Activated CD4-positive, alpha-beta memory T cell treated with anti-CD3 and anti-CD28 coated beads for 36 hours (primary cell): ENCODE results near the gene NSUN5. TPM values are rescaled to one million over a fixed set of nuclear protein-coding genes. Genes with fewer than 3 reads are reported as not detected.

ENCODE experiments used
- CTCF ChIA-PET: fragments of 350-600 bp; sonication (Branson Sonifier 250); formaldehyde crosslinking; loops from one replicate; lab custom pipeline; 2021; ENCODE audit warnings: antibody characterized with exemption, inconsistent platforms; lab: Charles Lee
- POLR2A ChIA-PET: fragments of 350-600 bp; sonication (Branson Sonifier 250); formaldehyde crosslinking; loops from one replicate; lab custom pipeline; 2021; ENCODE audit warnings: antibody characterized with exemption; lab: Charles Lee
- DNase-seq: peaks from one replicate; pipeline ENCODE4 v3.0.0-alpha.2; 2020
- H3K27ac Mint-ChIP-seq: one replicate; pipeline ENCODE4 v1.8.0; 2021; ENCODE audit warnings: mixed read lengths
- H3K27me3 Mint-ChIP-seq: one replicate; pipeline ENCODE4 v1.8.0; 2021; ENCODE audit warnings: mixed read lengths
- H3K36me3 Mint-ChIP-seq: one replicate; pipeline ENCODE4 v1.8.0; 2021; ENCODE audit warnings: mixed read lengths
- H3K4me1 Mint-ChIP-seq: one replicate; pipeline ENCODE4 v1.8.0; 2021; ENCODE audit warnings: low read depth, mixed read lengths
- H3K4me3 Mint-ChIP-seq: one replicate; pipeline ENCODE4 v1.8.0; 2021; ENCODE audit warnings: mild to moderate bottlenecking, mixed read lengths
- H3K9me3 Mint-ChIP-seq: one replicate; pipeline ENCODE4 v1.8.0; 2021; ENCODE audit warnings: mixed read lengths
- intact Hi-C: fragments of 100-400 bp; cut with micrococcal nuclease; formaldehyde crosslinking; loops from one replicate; pipeline ENCODE4 v1.15.1; 2023
- total RNA-seq, 2 experiments: library from RNA; stranded (reverse); gene quantifications; one replicate each; pipeline ENCODE4 v1.2.3, GENCODE V29; 2021

Gene NSUN5
- total RNA-seq = 10 to 100 TPM; 51.2 to 55.5 TPM

- H3K36me3 Mint-ChIP-seq = peaks cover 27% of the 10 kb centered on the region
- no peaks in the 10 kb centered on the region for H3K9me3 Mint-ChIP-seq
- H3K4me1 Mint-ChIP-seq = peaks cover 26% of the 10 kb centered on the region
- CTCF ChIA-PET = interaction anchor here (2.2 kb wide), 1 partner anchor 15 kb away, joined by 6 read pairs; no protein-coding TSS in a partner anchor
- intact Hi-C loops = no loop called here
- DNase-seq = peak; percentile 96
- POLR2A ChIA-PET = no interaction called here
- peak within 1 kb of the TSS; percentile 98 for H3K4me3 Mint-ChIP-seq
- no peaks in the 10 kb centered on the region for H3K27me3 Mint-ChIP-seq
- H3K27ac Mint-ChIP-seq = peak within 1 kb of the TSS; percentile 88
Measured at GRCh38 chr7:73308665-73309214, at the start of gene NSUN5. NSUN5 (minus strand) TSS chr7:73308826; CDS start chr7:73308790, 36 bp downstream.

GRCh38 chr7:73356159-73356558, 47.5 kb upstream of the NSUN5 start:
- Mint-ChIP-seq H3K27ac (no peak overlapping the region), H3K9me3 (no peaks in the 10 kb centered on the region), H3K27me3 (peaks cover 11% of the 10 kb centered on the region), H3K4me3 (no peak overlapping the region), H3K4me1 (no peaks in the 10 kb centered on the region), H3K36me3 (no peaks in the 10 kb centered on the region)
- POLR2A ChIA-PET = no interaction called here
- intact Hi-C loops = no loop called here
- CTCF ChIA-PET = no interaction called here
- no peak for DNase-seq

GRCh38 chr7:73354821-73355220, 46.2 kb upstream of the NSUN5 start:
- Mint-ChIP-seq H3K4me3 (no peak overlapping the region), H3K36me3 (no peaks in the 10 kb centered on the region), H3K9me3 (no peaks in the 10 kb centered on the region), H3K4me1 (no peaks in the 10 kb centered on the region), H3K27me3 (peaks cover 6% of the 10 kb centered on the region), H3K27ac (no peak overlapping the region)
- intact Hi-C loops = no loop called here
- ChIA-PET CTCF (no interaction called here), POLR2A (no interaction called here)
- no peak for DNase-seq

- Mint-ChIP-seq H3K36me3 (no peaks in the 10 kb centered on the region), H3K9me3 (no peaks in the 10 kb centered on the region), H3K4me3 (no peak overlapping the region), H3K4me1 (no peaks in the 10 kb centered on the region), H3K27ac (no peak overlapping the region), H3K27me3 (peaks cover under 1% of the 10 kb centered on the region)
- CTCF ChIA-PET = no interaction called here
- POLR2A ChIA-PET = no interaction called here
- DNase-seq = no peak
- intact Hi-C loops = no loop called here
Measured at GRCh38 chr7:73354196-73354595, 45.6 kb upstream of the NSUN5 start.

GRCh38 chr7:73353243-73353642, 44.6 kb upstream of the NSUN5 start:
- intact Hi-C loops = no loop called here
- CTCF ChIA-PET = no interaction called here
- H3K4me3 Mint-ChIP-seq = no peak overlapping the region
- H3K9me3 Mint-ChIP-seq = no peaks in the 10 kb centered on the region
- POLR2A ChIA-PET = no interaction called here
- DNase-seq = no peak
- no peaks in the 10 kb centered on the region for H3K4me1 Mint-ChIP-seq
- no peaks in the 10 kb centered on the region for H3K36me3 Mint-ChIP-seq
- H3K27ac Mint-ChIP-seq = no peak overlapping the region
- no peaks in the 10 kb centered on the region for H3K27me3 Mint-ChIP-seq

GRCh38 chr7:73352784-73353183, 44.2 kb upstream of the NSUN5 start:
- Mint-ChIP-seq H3K9me3 (no peaks in the 10 kb centered on the region), H3K4me3 (no peak overlapping the region), H3K36me3 (no peaks in the 10 kb centered on the region), H3K27me3 (no peaks in the 10 kb centered on the region), H3K27ac (no peak overlapping the region), H3K4me1 (no peaks in the 10 kb centered on the region)
- ChIA-PET CTCF (no interaction called here), POLR2A (no interaction called here)
- DNase-seq = no peak
- intact Hi-C loops = no loop called here

- H3K27me3 Mint-ChIP-seq = no peaks in the 10 kb centered on the region
- no peaks in the 10 kb centered on the region for H3K9me3 Mint-ChIP-seq
- intact Hi-C loops = no loop called here
- no peak overlapping the region for H3K4me3 Mint-ChIP-seq
- POLR2A ChIA-PET = no interaction called here
- DNase-seq = no peak
- H3K36me3 Mint-ChIP-seq = no peaks in the 10 kb centered on the region
- H3K27ac Mint-ChIP-seq = no peak overlapping the region
- no peaks in the 10 kb centered on the region for H3K4me1 Mint-ChIP-seq
- CTCF ChIA-PET = no interaction called here
Measured at GRCh38 chr7:73351447-73352167, 43.0 kb upstream of the NSUN5 start.

- intact Hi-C loops = no loop called here
- no peak for DNase-seq
- ChIA-PET POLR2A (no interaction called here), CTCF (no interaction called here)
- Mint-ChIP-seq H3K27ac (no peak overlapping the region), H3K27me3 (no peaks in the 10 kb centered on the region), H3K4me1 (no peaks in the 10 kb centered on the region), H3K36me3 (no peaks in the 10 kb centered on the region), H3K9me3 (no peaks in the 10 kb centered on the region), H3K4me3 (no peak overlapping the region)
Measured at GRCh38 chr7:73350306-73351068, 41.9 kb upstream of the NSUN5 start.

GRCh38 chr7:73349763-73350162, 41.1 kb upstream of the NSUN5 start:
- no peaks in the 10 kb centered on the region for H3K9me3 Mint-ChIP-seq
- no peak overlapping the region for H3K27ac Mint-ChIP-seq
- H3K36me3 Mint-ChIP-seq = no peaks in the 10 kb centered on the region
- intact Hi-C loops = no loop called here
- ChIA-PET CTCF (no interaction called here), POLR2A (no interaction called here)
- no peak overlapping the region for H3K4me3 Mint-ChIP-seq
- no peaks in the 10 kb centered on the region for H3K27me3 Mint-ChIP-seq
- DNase-seq = no peak
- no peaks in the 10 kb centered on the region for H3K4me1 Mint-ChIP-seq

GRCh38 chr7:73345951-73346350, 37.3 kb upstream of the NSUN5 start:
- Mint-ChIP-seq H3K27ac (no peak overlapping the region), H3K9me3 (no peaks in the 10 kb centered on the region)

GRCh38 chr7:73345538-73345937, 36.9 kb upstream of the NSUN5 start:
- Mint-ChIP-seq H3K9me3 (no peaks in the 10 kb centered on the region), H3K36me3 (no peaks in the 10 kb centered on the region), H3K4me3 (no peak overlapping the region), H3K27ac (no peak overlapping the region), H3K27me3 (peaks cover 6% of the 10 kb centered on the region), H3K4me1 (no peaks in the 10 kb centered on the region)
- ChIA-PET POLR2A (no interaction called here), CTCF (no interaction called here)
- no peak for DNase-seq
- intact Hi-C loops = no loop called here

More at GRCh38 chr7:73345951-73346350, 37.3 kb upstream of the NSUN5 start:
- Mint-ChIP-seq H3K36me3 (no peaks in the 10 kb centered on the region), H3K4me1 (no peaks in the 10 kb centered on the region), H3K4me3 (no peak overlapping the region), H3K27me3 (peaks cover 6% of the 10 kb centered on the region)
- DNase-seq = no peak
- CTCF ChIA-PET = no interaction called here
- intact Hi-C loops = no loop called here
- POLR2A ChIA-PET = no interaction called here

- ChIA-PET CTCF (no interaction called here), POLR2A (no interaction called here)
- Mint-ChIP-seq H3K9me3 (no peaks in the 10 kb centered on the region), H3K4me1 (no peaks in the 10 kb centered on the region), H3K27ac (no peak overlapping the region), H3K36me3 (no peaks in the 10 kb centered on the region), H3K27me3 (peaks cover 6% of the 10 kb centered on the region), H3K4me3 (no peak overlapping the region)
- no peak for DNase-seq
- intact Hi-C loops = no loop called here
Measured at GRCh38 chr7:73343671-73344380, 35.2 kb upstream of the NSUN5 start.
